Thoracic aorta (tissue), 2 donors: ENCODE results near the gene RAMP3. TPM values are rescaled to one million over a fixed set of nuclear protein-coding genes. Genes with fewer than 3 reads are reported as not detected.

Source experiments
- ATAC-seq: fragments of 150-250 bp; one replicate; pipeline ENCODE4 v1.8.0; 2017; ENCODE audit warnings: low read depth; ENCODE audit not compliant: insufficient number of reproducible peaks, low FRiP score
- DNase-seq: peaks from one replicate; pipeline ENCODE4 v3.0.0-alpha.2; 2020; ENCODE audit warnings: low spot score
- H3K27ac ChIP-seq, 2 donors: fragments of 200-600 bp; sonication (generic); 1 replicate in 1 of 2; 2 replicates in 1 of 2; pipeline ENCODE4 v1.5.1; 2016; ENCODE audit warnings: mild to moderate bottlenecking in 2 of 2, moderate library complexity in 2 of 2
- H3K27me3 ChIP-seq: fragments of 200-600 bp; sonication (generic); replicated peaks from 2 replicates; pipeline ENCODE4 v1.6.0; 2016; ENCODE audit warnings: mild to moderate bottlenecking; ENCODE audit not compliant: insufficient read depth
- H3K36me3 ChIP-seq: fragments of 200-600 bp; sonication (generic); one replicate; pipeline ENCODE4 v1.5.1; 2016
- H3K4me1 ChIP-seq, 2 donors: fragments of 200-600 bp; sonication (generic); 1 replicate in 1 of 2; 2 replicates in 1 of 2; pipeline versions ENCODE4 v1.5.1 to v1.6.0; 2016; ENCODE audit warnings: low read depth in 2 of 2, mild to moderate bottlenecking in 1 of 2; ENCODE audit not compliant: control insufficient read depth in 1 of 2
- H3K4me3 ChIP-seq: fragments of 200-600 bp; sonication (generic); 2 replicates; pipeline ENCODE4 v1.5.1; 2016; ENCODE audit warnings: mild to moderate bottlenecking
- H3K9me3 ChIP-seq: fragments of 200-600 bp; sonication (generic); 2 replicates; pipeline ENCODE4 v1.5.1; 2016
- total RNA-seq, 2 donors: library from RNA; depleted of rRNA; stranded (reverse); fragments of >200 nt; gene quantifications; one replicate each; pipeline versions ENCODE4 v1.1.0 to v1.2.3, GENCODE V29; 2016
- TF ChIP-seq, protein P1 (sequence below): fragments of 200-600 bp; sonication (generic); IDR thresholded peaks from one replicate; pipeline ENCODE4 v1.5.1; 2019; ENCODE audit warnings: antibody characterized with exemption

Gene RAMP3
- total RNA-seq, 2 donors from 2014 or later = 76.5 to 123 TPM

DNA sequence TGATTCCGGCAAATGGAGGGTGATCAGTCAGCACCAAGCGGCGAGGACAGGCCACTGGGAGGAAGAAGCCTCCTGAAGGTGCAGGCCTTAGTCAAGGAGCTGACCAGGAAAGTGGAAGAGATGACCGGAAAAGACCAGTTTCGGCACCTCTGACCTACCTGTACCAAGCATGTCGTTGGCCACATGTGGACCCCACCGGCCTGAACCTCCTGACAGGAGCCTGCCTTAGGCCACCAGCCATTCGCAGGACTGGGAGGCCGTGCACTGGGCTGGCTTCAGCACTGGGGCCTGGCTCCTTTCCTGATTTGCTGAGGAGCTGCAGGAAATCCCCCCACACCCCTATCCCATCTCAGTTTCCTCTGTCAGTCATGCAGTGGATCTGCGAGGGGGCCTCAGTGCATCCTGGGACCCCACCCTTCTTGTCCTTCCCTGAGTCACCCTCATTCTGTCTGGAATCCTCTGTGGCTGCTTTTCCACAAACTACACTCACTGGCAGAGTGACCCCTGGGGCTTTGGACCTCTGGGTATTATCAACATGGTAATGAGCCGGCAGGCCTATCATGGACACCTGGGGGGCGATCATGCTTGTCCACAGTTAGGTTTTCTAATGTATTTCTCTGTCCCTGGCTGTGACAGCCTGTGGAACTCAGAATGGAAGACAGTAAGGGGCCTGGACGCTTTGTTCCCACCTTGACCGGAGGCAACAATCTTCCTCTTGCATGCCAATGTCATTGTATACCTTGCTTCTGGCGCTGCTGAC, 33.0 kb downstream of the RAMP3 start:
- Histone ChIP-seq H3K4me1 (no peaks in the 10 kb centered on the region), H3K9me3 (no peaks in the 10 kb centered on the region)

DNA sequence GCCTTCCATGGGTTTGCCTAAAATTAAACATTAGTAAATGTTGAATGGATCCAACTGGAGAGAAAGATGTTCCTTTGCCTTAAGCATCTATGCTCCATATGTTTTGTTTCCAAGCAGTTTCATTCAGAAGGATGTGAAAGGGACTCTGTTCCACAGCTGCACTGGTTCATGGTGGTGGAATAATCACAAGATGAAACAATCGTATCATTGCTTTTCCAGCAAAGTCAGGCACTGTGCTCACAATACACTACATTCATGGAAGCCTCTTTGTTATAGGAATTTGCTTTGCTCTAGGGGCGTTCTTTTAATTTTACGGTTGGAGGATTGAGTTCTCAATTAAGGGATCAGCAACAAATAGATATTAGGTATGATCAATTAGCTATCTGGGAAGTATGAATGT, 33.8 kb downstream of the RAMP3 start:
- Histone ChIP-seq H3K27me3 (no peaks in the 10 kb centered on the region), H3K9me3 (no peaks in the 10 kb centered on the region), H3K4me3 (no peak overlapping the region), H3K27ac (no peak overlapping the region), H3K36me3 (no peaks in the 10 kb centered on the region), H3K4me1 (no peaks in the 10 kb centered on the region)
- no peak for ATAC-seq
- TF ChIP-seq, protein P1, sequence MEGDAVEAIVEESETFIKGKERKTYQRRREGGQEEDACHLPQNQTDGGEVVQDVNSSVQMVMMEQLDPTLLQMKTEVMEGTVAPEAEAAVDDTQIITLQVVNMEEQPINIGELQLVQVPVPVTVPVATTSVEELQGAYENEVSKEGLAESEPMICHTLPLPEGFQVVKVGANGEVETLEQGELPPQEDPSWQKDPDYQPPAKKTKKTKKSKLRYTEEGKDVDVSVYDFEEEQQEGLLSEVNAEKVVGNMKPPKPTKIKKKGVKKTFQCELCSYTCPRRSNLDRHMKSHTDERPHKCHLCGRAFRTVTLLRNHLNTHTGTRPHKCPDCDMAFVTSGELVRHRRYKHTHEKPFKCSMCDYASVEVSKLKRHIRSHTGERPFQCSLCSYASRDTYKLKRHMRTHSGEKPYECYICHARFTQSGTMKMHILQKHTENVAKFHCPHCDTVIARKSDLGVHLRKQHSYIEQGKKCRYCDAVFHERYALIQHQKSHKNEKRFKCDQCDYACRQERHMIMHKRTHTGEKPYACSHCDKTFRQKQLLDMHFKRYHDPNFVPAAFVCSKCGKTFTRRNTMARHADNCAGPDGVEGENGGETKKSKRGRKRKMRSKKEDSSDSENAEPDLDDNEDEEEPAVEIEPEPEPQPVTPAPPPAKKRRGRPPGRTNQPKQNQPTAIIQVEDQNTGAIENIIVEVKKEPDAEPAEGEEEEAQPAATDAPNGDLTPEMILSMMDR = no peak
- no peak for DNase-seq

More for the DNA sequence above, 33.0 kb downstream of the RAMP3 start:
- Histone ChIP-seq H3K27ac (no peak overlapping the region), H3K36me3 (no peaks in the 10 kb centered on the region), H3K27me3 (no peaks in the 10 kb centered on the region), H3K4me3 (no peak overlapping the region)
- TF ChIP-seq, protein P1 = no peak
- no peak for DNase-seq
- no peak for ATAC-seq

DNA sequence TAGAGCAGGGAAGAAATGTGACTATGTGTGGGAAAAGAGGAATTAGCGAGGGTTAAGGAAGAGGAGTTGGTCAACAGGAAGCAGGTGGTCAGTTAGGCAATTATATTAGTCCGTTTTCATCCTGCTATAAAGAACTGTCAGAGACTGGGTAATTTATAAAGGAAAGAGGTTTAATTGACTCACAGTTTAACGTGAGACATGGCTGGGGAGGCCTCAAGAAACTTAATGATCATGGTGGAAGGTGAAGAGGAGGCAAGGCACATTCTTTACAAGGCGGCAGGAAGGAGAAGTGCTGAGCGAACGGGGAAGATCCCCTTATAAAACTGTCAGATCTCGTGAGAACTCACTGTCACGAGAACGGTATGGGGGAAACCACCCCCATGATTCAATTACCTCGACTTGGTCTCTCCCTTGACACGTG, 35.0 kb downstream of the RAMP3 start:
- no peak for DNase-seq
- H3K27ac ChIP-seq = no peak overlapping the region
- H3K4me1 ChIP-seq = no peaks in the 10 kb centered on the region
- H3K9me3 ChIP-seq = no peaks in the 10 kb centered on the region
- H3K4me3 ChIP-seq = no peak overlapping the region
- TF ChIP-seq, protein P1 = no peak
- H3K36me3 ChIP-seq = no peaks in the 10 kb centered on the region
- ATAC-seq = no peak
- H3K27me3 ChIP-seq = no peaks in the 10 kb centered on the region

DNA sequence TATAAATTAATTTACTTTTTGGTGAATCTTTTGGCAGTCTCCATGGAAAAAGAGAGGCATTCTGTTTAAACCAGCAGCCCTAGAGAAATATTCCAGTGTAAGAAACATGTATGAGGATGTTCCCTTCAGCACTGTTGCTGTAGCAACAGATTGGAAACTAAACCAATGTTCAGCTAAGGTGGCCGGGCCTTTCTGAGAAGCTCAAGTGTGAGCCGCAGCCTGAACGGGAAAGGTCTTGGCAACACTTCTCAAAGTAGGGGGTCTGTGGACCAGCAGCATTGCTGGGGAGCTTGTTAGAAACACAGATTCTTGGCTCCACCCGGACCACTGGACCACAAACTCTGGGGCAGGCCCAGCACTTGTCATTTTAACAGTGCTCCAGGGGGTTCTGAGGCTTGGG, 36.2 kb downstream of the RAMP3 start:
- DNase-seq (no peak), ATAC-seq (no peak)
- TF ChIP-seq, protein P1 = no peak

DNA sequence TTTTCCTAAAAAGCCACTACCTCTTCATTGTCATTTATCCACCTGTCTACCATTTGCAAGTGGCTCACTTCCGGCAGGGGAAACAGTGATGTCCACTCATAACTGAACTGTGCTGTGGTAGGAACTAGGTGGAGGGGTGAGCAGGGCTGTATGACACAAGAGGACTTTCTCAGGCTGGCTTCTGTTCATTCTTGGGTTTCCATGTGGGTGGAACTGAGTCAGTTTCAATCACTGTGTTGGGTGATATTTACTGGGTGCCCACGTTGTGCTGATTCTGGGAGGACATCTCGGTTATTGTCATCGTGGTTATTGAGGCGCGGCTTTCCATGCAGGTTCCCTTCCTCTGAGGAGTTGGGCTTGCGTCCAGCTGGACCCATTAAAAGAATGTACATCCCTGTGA, 38.8 kb downstream of the RAMP3 start:
- Histone ChIP-seq H3K9me3 (no peaks in the 10 kb centered on the region), H3K27me3 (no peaks in the 10 kb centered on the region), H3K27ac (no peak overlapping the region), H3K36me3 (no peaks in the 10 kb centered on the region), H3K4me1 (no peaks in the 10 kb centered on the region), H3K4me3 (no peak overlapping the region)
- DNase-seq = no peak
- TF ChIP-seq, protein P1 = no peak
- no peak for ATAC-seq

More for the DNA sequence above, 36.2 kb downstream of the RAMP3 start:
- no peaks in the 10 kb centered on the region for H3K27me3 ChIP-seq
- no peaks in the 10 kb centered on the region for H3K4me1 ChIP-seq
- no peak overlapping the region for H3K27ac ChIP-seq
- H3K36me3 ChIP-seq = no peaks in the 10 kb centered on the region
- H3K4me3 ChIP-seq = no peak overlapping the region
- H3K9me3 ChIP-seq = no peaks in the 10 kb centered on the region
